IMR-90 (cell line): ENCODE results near the gene ILF3. TPM values are rescaled to one million over a fixed set of nuclear protein-coding genes. Genes with fewer than 3 reads are reported as not detected.

Experiments
- ATAC-seq: fragments of 200-7000 bp; cut with Tn5 transposase; 2 replicates; pipeline ENCODE4 v1.9.1; 2020; ENCODE audit warnings: low read depth, mild to moderate bottlenecking, moderate library complexity
- BruUV-seq: library from RNA; stranded (reverse); fragments of 400-500 nt; replicated peaks from 2 replicates; lab custom pipeline; 2021; lab: Mats Ljungman, UMichigan
- CTCF ChIA-PET: fragments of 300-600 bp; formaldehyde crosslinking; extraction: SDS; loops from one replicate; lab custom pipeline; 2021; ENCODE audit warnings: antibody characterized with exemption; lab: Yijun Ruan, JAX
- POLR2A ChIA-PET: fragments of 300-600 bp; sonication (Branson Sonifier 250); formaldehyde crosslinking; loops from one replicate; lab custom pipeline; 2022; ENCODE audit warnings: antibody characterized with exemption; ENCODE audit not compliant: unreplicated experiment; lab: Charles Lee
- DNase-seq: peaks from one replicate; pipeline ENCODE4 v3.0.0; 2013
- H2AFZ ChIP-seq: replicated peaks from 2 replicates; pipeline ENCODE3; 2013; ENCODE audit warnings: low read length, mild to moderate bottlenecking; ENCODE audit not compliant: poor library complexity
- H2AK5ac ChIP-seq: 2 replicates; pipeline ENCODE4 v1.6.1; 2013; ENCODE audit warnings: low read depth, low read length, inconsistent platforms
- H2AK9ac ChIP-seq: replicated peaks from 2 replicates; pipeline ENCODE3; 2013; ENCODE audit warnings: mild to moderate bottlenecking, low read depth, low read length, moderate library complexity; ENCODE audit not compliant: poor library complexity
- H2BK120ac ChIP-seq: 2 replicates; pipeline ENCODE4 v1.6.1; 2013; ENCODE audit warnings: low read depth, low read length, inconsistent platforms
- H2BK15ac ChIP-seq: 3 replicates; pipeline ENCODE4 v1.6.1; 2013; ENCODE audit warnings: low read depth, low read length, inconsistent platforms
- H2BK20ac ChIP-seq: 2 replicates; pipeline ENCODE4 v1.6.1; 2013; ENCODE audit warnings: low read depth, mild to moderate bottlenecking, inconsistent platforms, low read length, moderate library complexity
- H2BK5ac ChIP-seq: 2 replicates; pipeline ENCODE4 v1.6.1; 2013; ENCODE audit warnings: mild to moderate bottlenecking, low read depth, low read length, inconsistent platforms; ENCODE audit not compliant: poor library complexity, severe bottlenecking
- H3K14ac ChIP-seq: replicated peaks from 2 replicates; pipeline ENCODE4 v1.6.1; 2013; ENCODE audit warnings: low read depth, low read length, inconsistent platforms
- H3K18ac ChIP-seq: 2 replicates; pipeline ENCODE4 v1.6.1; 2013; ENCODE audit warnings: low read depth, low read length, control low read depth
- H3K23ac ChIP-seq: 2 replicates; pipeline ENCODE4 v1.6.1; 2013; ENCODE audit warnings: low read depth, low read length, inconsistent platforms
- H3K27ac ChIP-seq: 2 replicates; pipeline ENCODE4 v1.5.1; 2013; ENCODE audit warnings: mild to moderate bottlenecking, control low read depth, low read length; ENCODE audit not compliant: insufficient read depth
- H3K27me3 ChIP-seq: 2 replicates; pipeline ENCODE4 v1.6.1; 2013; ENCODE audit warnings: low read length; ENCODE audit not compliant: control insufficient read depth, insufficient read depth
- H3K36me3 ChIP-seq: 2 replicates; pipeline ENCODE4 v1.6.1; 2013; ENCODE audit warnings: low read length, mixed read lengths; ENCODE audit not compliant: control insufficient read depth, insufficient read depth
- H3K4ac ChIP-seq: 2 replicates; pipeline ENCODE4 v1.6.1; 2013; ENCODE audit warnings: low read depth, low read length, inconsistent platforms
- H3K4me1 ChIP-seq: 2 replicates; pipeline ENCODE4 v1.6.1; 2013; ENCODE audit warnings: low read length, mixed read lengths; ENCODE audit not compliant: control insufficient read depth, insufficient read depth
- H3K4me2 ChIP-seq: 2 replicates; pipeline ENCODE4 v1.6.1; 2013; ENCODE audit warnings: low read depth, mild to moderate bottlenecking, control low read depth, low read length, moderate library complexity
- H3K4me3 ChIP-seq: 2 replicates; pipeline ENCODE4 v1.5.1; 2013; ENCODE audit warnings: low read depth, mild to moderate bottlenecking, control low read depth, low read length, moderate library complexity; ENCODE audit not compliant: insufficient read depth
- H3K56ac ChIP-seq: 2 replicates; pipeline ENCODE4 v1.6.1; 2013; ENCODE audit warnings: low read length, inconsistent platforms; ENCODE audit not compliant: insufficient read depth; ENCODE audit errors: extremely low read depth
- H3K79me1 ChIP-seq, 2 experiments: 2 replicates each; pipeline ENCODE4 v1.6.1; 2013; ENCODE audit warnings: low read length in 2 of 2, inconsistent platforms in 1 of 2, low read depth in 1 of 2
- H3K9ac ChIP-seq: 2 replicates; pipeline ENCODE4 v1.6.1; 2013; ENCODE audit warnings: low read depth, low read length, control low read depth
- H3K9me1 ChIP-seq: 2 replicates; pipeline ENCODE4 v1.6.1; 2013; ENCODE audit warnings: low read length, inconsistent platforms; ENCODE audit not compliant: insufficient read depth
- H3K9me3 ChIP-seq: 2 replicates; pipeline ENCODE4 v1.6.1; 2013; ENCODE audit warnings: low read length; ENCODE audit not compliant: control insufficient read depth, insufficient read depth
- H4K20me1 ChIP-seq: 2 replicates; pipeline ENCODE4 v1.6.1; 2013; ENCODE audit warnings: low read length, inconsistent platforms; ENCODE audit not compliant: insufficient read depth
- H4K5ac ChIP-seq: 2 replicates; pipeline ENCODE4 v1.6.1; 2013; ENCODE audit warnings: mild to moderate bottlenecking, low read depth, low read length, control low read depth
- H4K8ac ChIP-seq, 2 experiments: 2 replicates each; pipeline ENCODE4 v1.6.1; 2013; ENCODE audit warnings: low read depth in 2 of 2, low read length in 2 of 2, control low read depth in 1 of 2, inconsistent platforms in 1 of 2
- H4K91ac ChIP-seq: 2 replicates; pipeline ENCODE4 v1.6.1; 2013; ENCODE audit warnings: low read depth, low read length, inconsistent platforms; ENCODE audit not compliant: insufficient read depth
- CEBPB ChIP-seq: IDR thresholded peaks from 2 replicates; pipeline ENCODE4 v1.6.1; 2012; ENCODE audit warnings: low read depth, low read length, improper control_type of control experiment
- CHD1 ChIP-seq: IDR thresholded peaks from 2 replicates; pipeline ENCODE4 v1.6.1; 2012; ENCODE audit warnings: low read depth, low read length, improper control_type of control experiment
- NFE2L2 ChIP-seq: fragments of 150-350 bp; IDR thresholded peaks from 2 replicates; pipeline ENCODE4 v1.6.1; 2016; ENCODE audit warnings: low read depth, mild to moderate bottlenecking, low read length
- POLR2A ChIP-seq: IDR thresholded peaks from 2 replicates; pipeline ENCODE4 v1.6.1; 2012; ENCODE audit warnings: mild to moderate bottlenecking, low read depth, low read length
- RAD21 ChIP-seq: IDR thresholded peaks from 2 replicates; pipeline ENCODE4 v1.6.1; 2012; ENCODE audit warnings: low read length, improper control_type of control experiment
- RCOR1 ChIP-seq: IDR thresholded peaks from 2 replicates; pipeline ENCODE4 v1.6.1; 2012; ENCODE audit warnings: mild to moderate bottlenecking, low read length, improper control_type of control experiment; ENCODE audit not compliant: insufficient replicate concordance
- WGBS, 2 experiments: methylation state at CpG; one replicate each; pipeline versions ENCODE4 v1.1.5 to v1.1.7; 2013; ENCODE audit warnings: missing lambda C conversion rate in 2 of 2; ENCODE audit not compliant: insufficient read length in 1 of 2; ENCODE audit errors: extremely low coverage in 2 of 2; 5-methylcytosine and 5-hydroxymethylcytosine counted together
- dilution Hi-C: fragments of 300-500 bp; cut with HindIII; formaldehyde crosslinking; loops from one replicate; pipeline ENCODE4 v1.14.3; 2018; ENCODE audit warnings: low sequenced_read_pairs; ENCODE audit not compliant: unreplicated experiment
- in situ Hi-C: fragments of 300-500 bp; cut with MboI; formaldehyde crosslinking; loops from 3 replicates; pipeline ENCODE4 v1.14.3; 2019; ENCODE audit warnings: low sequenced_read_pairs, inconsistent platforms, mixed read lengths
- intact Hi-C: fragments of 100-400 bp; cut with micrococcal nuclease; formaldehyde crosslinking; loops from 2 replicates; pipeline ENCODE4 v1.10.0; 2022
- polyA plus RNA-seq, 3 experiments: library from polyadenylated mRNA; depleted of rRNA; stranded (reverse); fragments of >200 nt; gene quantifications; 2 replicates each; pipeline ENCODE4 v1.2.3, GENCODE V29; 2012; ENCODE audit warnings: low replicate concordance in 1 of 3
- total RNA-seq: library from RNA; depleted of rRNA; stranded (reverse); fragments of >200 nt; gene quantifications from 2 replicates; pipeline ENCODE4 v1.2.3, GENCODE V29; 2012
- TF ChIP-seq, protein P1 (sequence below): conservative IDR thresholded peaks from 2 replicates; pipeline ENCODE4 v1.5.1; 2012; ENCODE audit warnings: mild to moderate bottlenecking, low read depth, low read length, improper control_type of control experiment

ILF3 gene
- total and polyA plus RNA-seq, 2 of the 4 experiments (the other 2 are of a cell fraction) = 120 to 166 TPM

DNA sequence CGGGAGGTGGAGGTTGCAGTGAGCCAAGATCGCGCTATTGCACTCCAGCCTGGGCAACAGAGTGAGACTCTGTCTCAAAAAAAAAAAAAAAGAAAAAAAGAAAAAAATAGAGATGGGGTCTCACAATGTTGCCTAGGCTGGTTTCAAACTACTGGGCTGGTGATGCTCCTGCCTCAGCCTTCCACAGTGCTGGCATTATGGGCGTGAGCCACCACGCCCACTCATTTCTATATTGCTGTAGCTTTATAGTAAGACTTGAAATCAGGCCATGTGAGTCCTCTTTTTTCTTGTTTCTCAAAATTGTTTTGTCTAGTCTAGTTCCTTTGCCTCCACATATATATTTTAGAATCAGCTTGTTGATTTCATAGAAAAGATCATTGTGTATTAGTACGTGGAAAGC, 82.0 kb downstream of the ILF3 start:
- Histone ChIP-seq H2AK5ac (no peak overlapping the region), H3K4me3 (no peak overlapping the region), H4K8ac (no peak overlapping the region), H3K36me3 (peaks cover 4% of the 10 kb centered on the region; the same call in 1 of the 2 replicates), H4K5ac (no peak overlapping the region), H3K27ac (no peak overlapping the region), H3K27me3 (no peaks in the 10 kb centered on the region), H3K18ac (no peak overlapping the region), H3K9ac (no peak overlapping the region), H3K9me1 (peaks cover 6% of the 10 kb centered on the region; the same call in 1 of the 2 replicates), H2AK9ac (no peak overlapping the region), H2BK5ac (no peak overlapping the region), H3K4ac (no peak overlapping the region), H2BK120ac (no peak overlapping the region), H2BK20ac (no peak overlapping the region), H4K20me1 (peaks cover 65% of the 10 kb centered on the region), H4K91ac (no peak overlapping the region), H3K4me1 (no peaks in the 10 kb centered on the region), H3K9me3 (no peaks in the 10 kb centered on the region), H3K4me2 (no peak overlapping the region), H3K23ac (no peak overlapping the region), H2AFZ (no peak overlapping the region), H3K14ac (no peak overlapping the region), H2BK15ac (no peak overlapping the region), H3K79me1 (peaks cover 10 to 67% of the 10 kb centered on the region in 2 experiments), H3K56ac (no peak overlapping the region)
- no TSS peak for BruUV-seq
- in situ Hi-C loops (no loop called here), intact Hi-C loops (no loop called here), dilution Hi-C loops (no loop called here)
- 93% methylated on average over 3 of the region's 6 CpGs; no CpG with 5 or more reads in 1 of the 2 experiments for WGBS, 2 experiments
- ChIA-PET CTCF (no interaction called here), POLR2A (no interaction called here)
- ATAC-seq = no peak
- no peak for DNase-seq
- no peak for TF ChIP-seq POLR2A
- TF ChIP-seq, protein P1, sequence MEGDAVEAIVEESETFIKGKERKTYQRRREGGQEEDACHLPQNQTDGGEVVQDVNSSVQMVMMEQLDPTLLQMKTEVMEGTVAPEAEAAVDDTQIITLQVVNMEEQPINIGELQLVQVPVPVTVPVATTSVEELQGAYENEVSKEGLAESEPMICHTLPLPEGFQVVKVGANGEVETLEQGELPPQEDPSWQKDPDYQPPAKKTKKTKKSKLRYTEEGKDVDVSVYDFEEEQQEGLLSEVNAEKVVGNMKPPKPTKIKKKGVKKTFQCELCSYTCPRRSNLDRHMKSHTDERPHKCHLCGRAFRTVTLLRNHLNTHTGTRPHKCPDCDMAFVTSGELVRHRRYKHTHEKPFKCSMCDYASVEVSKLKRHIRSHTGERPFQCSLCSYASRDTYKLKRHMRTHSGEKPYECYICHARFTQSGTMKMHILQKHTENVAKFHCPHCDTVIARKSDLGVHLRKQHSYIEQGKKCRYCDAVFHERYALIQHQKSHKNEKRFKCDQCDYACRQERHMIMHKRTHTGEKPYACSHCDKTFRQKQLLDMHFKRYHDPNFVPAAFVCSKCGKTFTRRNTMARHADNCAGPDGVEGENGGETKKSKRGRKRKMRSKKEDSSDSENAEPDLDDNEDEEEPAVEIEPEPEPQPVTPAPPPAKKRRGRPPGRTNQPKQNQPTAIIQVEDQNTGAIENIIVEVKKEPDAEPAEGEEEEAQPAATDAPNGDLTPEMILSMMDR = no peak
- TF ChIP-seq RCOR1 = no peak
- no peak for TF ChIP-seq NFE2L2
- TF ChIP-seq RAD21 = no peak
- no peak for TF ChIP-seq CHD1
- no peak for TF ChIP-seq CEBPB
